ENCODE data around the gene SOSTDC1.
"Not testable (repeated sequence)": the region's sequence is repeated elsewhere in the genome, so short reads cannot be mapped to it uniquely, and the experiment has no call there.

The SOSTDC1 gene

DNA sequence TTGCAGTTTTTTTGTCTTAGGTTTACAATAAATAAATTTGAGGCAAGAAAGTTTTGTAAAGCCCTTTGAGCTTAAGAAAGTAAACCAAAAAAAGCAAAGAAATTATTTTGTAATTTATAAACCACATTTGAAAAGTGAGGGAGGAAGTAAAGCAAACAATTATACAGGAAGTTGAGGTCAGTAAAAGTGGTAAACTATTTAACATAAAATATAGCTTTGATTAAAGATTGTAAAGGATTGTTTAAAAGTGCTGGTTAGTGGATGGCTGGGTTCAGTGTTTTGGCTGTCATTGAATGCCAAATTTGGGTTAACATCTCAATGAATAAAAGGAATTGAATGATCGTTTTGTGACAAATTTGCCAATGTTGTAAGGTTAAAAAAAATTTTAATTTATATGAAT is 9.9 kb downstream of the SOSTDC1 start:
- H3K4me3 ChIP-seq (ENCODE audit: low read length), result no peak overlapping the region

DNA sequence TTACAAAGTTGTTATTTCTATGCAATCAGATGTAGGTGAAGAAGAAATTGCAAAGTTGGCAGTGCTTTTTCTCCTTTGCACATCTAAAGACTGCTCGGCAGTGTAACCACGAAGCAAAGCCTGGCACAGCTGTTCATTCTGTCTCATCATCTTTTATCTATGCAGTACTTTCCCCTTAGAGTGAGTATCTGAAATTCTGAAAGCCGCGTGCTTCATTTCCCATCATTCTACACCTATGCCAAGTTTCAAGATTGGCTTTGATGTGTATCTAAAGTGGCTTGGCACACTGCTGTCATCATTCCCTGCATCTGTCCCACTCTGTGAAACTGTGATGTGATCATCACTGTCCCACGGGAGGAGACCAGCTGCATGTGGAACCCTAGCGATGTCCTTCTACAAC is 15.2 kb downstream of the SOSTDC1 start:
- H3K27me3 ChIP-seq (ENCODE audit: control insufficient read depth, insufficient read depth, low read length), result no peaks in the 10 kb centered on the region
- H3K36me3 ChIP-seq (ENCODE audit: control insufficient read depth, insufficient read depth, low read length), result no peaks in the 10 kb centered on the region
- H3K4me3 ChIP-seq (ENCODE audit: low read length), result no peak overlapping the region
- H3K27ac ChIP-seq (ENCODE audit: low read depth, low read length), result no peak overlapping the region
- no peak overlapping the region for H3K9ac ChIP-seq (ENCODE audit: low read length)
- H3K4me1 ChIP-seq (ENCODE audit: control insufficient read depth, insufficient read depth, low read length), result peaks cover 2% of the 10 kb centered on the region

More for the DNA sequence above, 9.9 kb downstream of the SOSTDC1 start:
- H3K27me3 ChIP-seq (ENCODE audit: control insufficient read depth, insufficient read depth, low read length), result no peaks in the 10 kb centered on the region
- no peak overlapping the region for H3K27ac ChIP-seq (ENCODE audit: low read depth, low read length)
- H3K4me1 ChIP-seq (ENCODE audit: control insufficient read depth, insufficient read depth, low read length), result no peaks in the 10 kb centered on the region
- no peak overlapping the region for H3K9ac ChIP-seq (ENCODE audit: low read length)
- H3K36me3 ChIP-seq (ENCODE audit: control insufficient read depth, insufficient read depth, low read length), result no peaks in the 10 kb centered on the region

DNA sequence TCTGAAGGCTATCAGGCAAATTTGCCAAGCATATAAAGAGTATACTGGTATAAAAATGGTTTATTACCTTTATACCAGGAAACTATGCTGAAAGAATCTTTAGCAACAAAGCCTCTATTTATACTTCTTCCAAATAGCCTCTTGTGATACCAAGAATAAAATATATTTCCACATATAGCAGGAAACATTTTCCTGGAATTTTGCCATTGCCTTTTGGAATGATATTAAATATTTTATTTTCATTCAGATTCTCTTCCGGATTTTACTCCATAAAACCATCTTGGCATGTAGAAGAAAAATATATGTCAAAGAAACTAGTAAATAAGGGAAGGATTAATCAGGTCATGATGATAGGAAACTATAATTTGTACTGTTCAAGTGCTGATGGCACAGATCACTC is 17.7 kb downstream of the SOSTDC1 start:
- Histone ChIP-seq H3K4me3 (ENCODE audit: low read length) (no peak overlapping the region), H3K4me1 (ENCODE audit: control insufficient read depth, insufficient read depth, low read length) (peaks cover 2% of the 10 kb centered on the region), H3K27ac (ENCODE audit: low read depth, low read length) (no peak overlapping the region), H3K36me3 (ENCODE audit: control insufficient read depth, insufficient read depth, low read length) (no peaks in the 10 kb centered on the region), H3K9ac (ENCODE audit: low read length) (no peak overlapping the region), H3K27me3 (ENCODE audit: control insufficient read depth, insufficient read depth, low read length) (no peaks in the 10 kb centered on the region)

DNA sequence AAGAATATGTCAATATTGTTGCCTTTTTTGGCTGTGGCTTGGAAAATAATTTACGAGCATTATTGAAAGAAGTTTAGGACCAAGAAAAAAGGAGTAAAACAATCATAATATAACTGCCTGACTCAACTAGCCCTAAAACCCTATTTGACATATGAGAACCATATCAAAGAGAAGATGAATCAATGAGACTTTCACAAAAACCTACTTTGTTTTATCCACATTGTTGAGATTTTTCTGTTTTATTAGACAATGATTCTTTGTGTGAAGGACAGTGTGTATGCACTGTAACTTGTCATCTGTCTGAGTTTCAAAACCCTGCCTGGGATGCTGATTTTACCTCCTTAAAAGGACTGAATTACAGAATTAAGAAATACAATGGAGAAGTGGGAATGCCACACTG is 19.0 kb downstream of the SOSTDC1 start:
- peaks cover 2% of the 10 kb centered on the region for H3K4me1 ChIP-seq (ENCODE audit: control insufficient read depth, insufficient read depth, low read length)
- no peak overlapping the region for H3K9ac ChIP-seq (ENCODE audit: low read length)

DNA sequence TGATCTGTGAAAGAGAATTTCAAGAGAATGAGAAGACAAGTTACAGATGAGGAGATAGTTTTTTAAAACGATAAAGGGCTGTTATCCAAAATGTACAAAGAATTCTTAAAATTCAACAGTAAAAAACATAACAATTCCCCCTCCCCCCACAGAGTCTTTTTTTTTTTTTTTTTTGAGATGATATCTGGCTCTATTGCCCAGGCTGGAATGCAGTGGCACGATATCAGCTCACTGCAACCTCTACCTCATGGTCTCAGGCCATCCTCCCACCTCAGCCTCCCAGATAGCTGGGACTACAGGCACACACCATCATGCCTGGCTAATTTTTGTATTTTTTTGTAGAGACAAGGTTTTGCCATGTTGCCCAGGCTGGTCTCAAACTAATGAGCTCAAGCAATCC is 21.7 kb downstream of the SOSTDC1 start:
- H3K36me3 ChIP-seq (ENCODE audit: control insufficient read depth, insufficient read depth, low read length); H3K27me3 ChIP-seq (ENCODE audit: control insufficient read depth, insufficient read depth, low read length); H3K9ac ChIP-seq (ENCODE audit: low read length); H3K4me1 ChIP-seq (ENCODE audit: control insufficient read depth, insufficient read depth, low read length); H3K4me3 ChIP-seq (ENCODE audit: low read length); H3K27ac ChIP-seq (ENCODE audit: low read depth, low read length): not testable (repeated sequence)

More for the DNA sequence above, 19.0 kb downstream of the SOSTDC1 start:
- H3K36me3 ChIP-seq (ENCODE audit: control insufficient read depth, insufficient read depth, low read length), result no peaks in the 10 kb centered on the region
- no peak overlapping the region for H3K4me3 ChIP-seq (ENCODE audit: low read length)
- H3K27me3 ChIP-seq (ENCODE audit: control insufficient read depth, insufficient read depth, low read length), result no peaks in the 10 kb centered on the region
- no peak overlapping the region for H3K27ac ChIP-seq (ENCODE audit: low read depth, low read length)

DNA sequence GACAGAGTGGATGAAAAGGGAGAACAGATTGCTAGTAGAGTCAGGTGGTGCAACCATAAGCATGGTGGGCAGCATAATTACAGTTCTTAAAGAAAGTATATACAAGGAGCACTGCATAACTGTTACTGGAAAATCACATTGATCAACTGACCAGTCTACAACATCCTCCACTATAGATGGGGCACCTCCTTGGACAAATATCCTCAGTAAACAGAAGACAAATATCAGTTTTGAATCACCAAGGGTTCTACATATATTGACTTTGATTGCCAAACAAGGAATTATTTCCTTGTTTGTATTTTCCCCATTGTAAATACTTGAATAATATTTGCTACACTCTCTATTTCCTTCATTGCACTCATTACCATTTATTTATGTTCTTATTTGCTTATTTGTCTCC is 26.6 kb downstream of the SOSTDC1 start:
- Histone ChIP-seq H3K9ac (ENCODE audit: low read length) (no peak overlapping the region), H3K4me3 (ENCODE audit: low read length) (no peak overlapping the region), H3K4me1 (ENCODE audit: control insufficient read depth, insufficient read depth, low read length) (no peaks in the 10 kb centered on the region), H3K27me3 (ENCODE audit: control insufficient read depth, insufficient read depth, low read length) (no peaks in the 10 kb centered on the region), H3K36me3 (ENCODE audit: control insufficient read depth, insufficient read depth, low read length) (no peaks in the 10 kb centered on the region), H3K27ac (ENCODE audit: low read depth, low read length) (no peak overlapping the region)

DNA sequence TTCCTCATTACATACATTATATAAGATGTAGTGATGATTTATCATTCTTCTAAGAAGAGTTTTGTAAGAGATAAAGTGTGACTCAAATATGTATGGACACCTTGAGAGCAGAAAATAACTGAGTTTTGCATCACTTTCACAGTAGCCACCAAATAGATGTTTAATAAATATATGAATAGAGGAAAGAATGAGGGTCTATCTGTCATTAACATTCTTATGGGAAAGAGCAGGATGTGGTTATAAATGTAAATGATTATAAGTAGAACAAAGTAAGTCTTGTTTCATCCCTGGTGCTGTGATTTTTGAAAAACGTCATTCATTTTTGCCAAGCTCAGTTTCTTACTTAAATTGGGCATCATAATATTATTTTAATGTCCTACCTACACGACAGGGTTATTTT is 29.2 kb downstream of the SOSTDC1 start:
- Histone ChIP-seq H3K36me3 (ENCODE audit: control insufficient read depth, insufficient read depth, low read length) (no peaks in the 10 kb centered on the region), H3K27me3 (ENCODE audit: control insufficient read depth, insufficient read depth, low read length) (no peaks in the 10 kb centered on the region), H3K9ac (ENCODE audit: low read length) (no peak overlapping the region), H3K4me3 (ENCODE audit: low read length) (no peak overlapping the region), H3K4me1 (ENCODE audit: control insufficient read depth, insufficient read depth, low read length) (no peaks in the 10 kb centered on the region), H3K27ac (ENCODE audit: low read depth, low read length) (no peak overlapping the region)

DNA sequence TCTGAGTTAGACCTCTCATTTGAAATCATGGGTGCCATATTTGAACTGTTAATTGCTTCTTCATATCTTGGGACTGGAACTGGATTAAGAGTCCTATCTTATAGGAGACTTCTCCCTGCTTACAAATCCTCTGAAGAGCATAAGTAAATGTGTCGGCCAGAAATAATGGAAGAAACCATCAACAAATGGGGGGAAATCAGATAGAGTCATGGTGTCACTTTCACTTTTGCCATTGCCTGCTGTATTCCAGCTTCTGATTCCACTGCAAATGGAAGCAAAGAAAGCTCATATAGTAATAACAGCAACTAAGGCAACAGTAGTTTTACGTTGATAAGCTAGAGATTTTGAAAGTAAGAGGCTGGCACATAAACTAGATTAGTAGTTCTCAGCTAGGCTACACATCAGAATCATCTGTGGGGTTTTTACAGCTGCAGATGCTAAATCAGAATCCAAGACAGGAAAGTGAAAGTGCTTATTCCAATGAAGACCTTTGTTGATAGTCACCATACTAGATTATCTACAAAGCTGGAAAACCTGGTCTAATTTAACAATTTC is 31.9 kb downstream of the SOSTDC1 start:
- no peaks in the 10 kb centered on the region for H3K27me3 ChIP-seq (ENCODE audit: control insufficient read depth, insufficient read depth, low read length)
- H3K27ac ChIP-seq (ENCODE audit: low read depth, low read length), result no peak overlapping the region
- no peak overlapping the region for H3K4me3 ChIP-seq (ENCODE audit: low read length)
- no peak overlapping the region for H3K9ac ChIP-seq (ENCODE audit: low read length)
- H3K36me3 ChIP-seq (ENCODE audit: control insufficient read depth, insufficient read depth, low read length), result no peaks in the 10 kb centered on the region
- no peaks in the 10 kb centered on the region for H3K4me1 ChIP-seq (ENCODE audit: control insufficient read depth, insufficient read depth, low read length)

DNA sequence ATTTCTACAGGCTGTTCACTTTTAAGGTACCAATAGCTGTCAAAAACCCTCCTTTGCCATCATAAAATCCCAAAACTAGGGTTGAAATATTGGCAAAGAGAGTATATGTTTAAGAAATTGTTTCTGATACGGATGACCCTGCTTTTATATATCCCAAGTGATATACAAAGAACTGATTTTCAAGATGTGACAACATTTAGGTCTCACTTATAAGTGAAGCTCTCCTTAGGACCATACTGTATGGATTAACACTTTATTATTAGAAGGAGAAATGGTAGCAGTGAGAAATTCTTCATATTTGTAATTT is 33.2 kb downstream of the SOSTDC1 start:
- H3K27me3 ChIP-seq (ENCODE audit: control insufficient read depth, insufficient read depth, low read length), result no peaks in the 10 kb centered on the region
- H3K4me3 ChIP-seq (ENCODE audit: low read length), result no peak overlapping the region
- H3K36me3 ChIP-seq (ENCODE audit: control insufficient read depth, insufficient read depth, low read length), result no peaks in the 10 kb centered on the region
- H3K27ac ChIP-seq (ENCODE audit: low read depth, low read length), result no peak overlapping the region
- no peak overlapping the region for H3K9ac ChIP-seq (ENCODE audit: low read length)
- H3K4me1 ChIP-seq (ENCODE audit: control insufficient read depth, insufficient read depth, low read length), result no peaks in the 10 kb centered on the region

DNA sequence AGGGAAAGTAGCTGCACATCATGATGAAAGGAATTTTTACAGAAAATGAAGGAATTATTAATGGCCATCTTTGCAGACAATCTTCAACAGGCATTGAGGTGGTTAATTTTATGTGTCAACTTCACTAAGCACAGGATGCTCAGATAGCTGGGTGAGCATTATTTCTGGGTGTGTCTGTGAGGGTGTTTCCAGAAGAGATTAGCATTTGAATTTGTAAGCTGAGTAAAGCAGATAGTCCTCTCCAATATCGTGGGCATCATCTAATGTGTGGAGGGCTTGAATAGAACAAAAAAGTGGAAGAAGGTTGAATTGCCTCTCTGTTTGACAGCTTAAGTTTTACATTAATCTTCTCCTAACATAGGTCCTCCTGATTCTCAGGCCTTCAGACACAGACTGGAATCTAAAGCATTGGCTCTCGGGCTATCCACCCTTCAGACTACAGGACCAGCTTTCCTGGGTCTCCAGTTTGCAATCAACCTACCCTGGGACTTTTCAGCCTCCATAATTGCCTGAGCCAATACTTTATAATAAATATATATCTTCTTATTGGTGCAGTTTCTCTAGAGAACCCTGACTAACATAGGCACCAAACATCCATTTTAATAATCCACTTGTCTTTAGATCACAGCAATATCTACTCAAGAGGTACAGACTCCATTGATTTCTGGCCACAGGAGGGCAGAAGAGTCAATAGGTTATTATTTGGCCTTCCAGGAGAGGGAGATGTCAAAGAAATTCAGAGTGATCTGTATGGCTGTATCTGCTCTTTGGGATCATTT is 33.7 kb downstream of the SOSTDC1 start:
- H3K4me3 ChIP-seq (ENCODE audit: low read length), result no peak overlapping the region
- no peak overlapping the region for H3K27ac ChIP-seq (ENCODE audit: low read depth, low read length)
- H3K36me3 ChIP-seq (ENCODE audit: control insufficient read depth, insufficient read depth, low read length), result no peaks in the 10 kb centered on the region
- H3K9ac ChIP-seq (ENCODE audit: low read length), result no peak overlapping the region
- H3K27me3 ChIP-seq (ENCODE audit: control insufficient read depth, insufficient read depth, low read length), result no peaks in the 10 kb centered on the region
- H3K4me1 ChIP-seq (ENCODE audit: control insufficient read depth, insufficient read depth, low read length), result no peaks in the 10 kb centered on the region

DNA sequence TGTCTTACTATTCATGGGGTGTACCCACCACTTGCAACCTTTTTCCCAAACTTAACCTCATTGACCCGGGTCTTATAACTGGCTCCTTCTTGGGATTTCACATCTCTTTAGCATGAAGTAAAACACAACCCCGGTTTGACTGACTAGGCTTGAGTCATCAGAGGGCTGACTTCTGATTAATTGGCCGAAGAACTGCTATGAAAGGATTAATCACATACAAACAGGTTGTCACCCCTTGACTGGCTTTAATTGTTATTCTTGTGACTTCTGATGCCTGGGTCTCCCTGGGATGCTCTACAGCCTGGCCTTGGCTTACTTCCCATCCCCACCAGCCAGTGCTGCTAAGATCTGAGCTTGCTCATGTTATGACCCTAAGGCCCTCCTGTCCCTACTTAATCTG is 35.4 kb downstream of the SOSTDC1 start:
- Histone ChIP-seq H3K9ac (ENCODE audit: low read length) (no peak overlapping the region), H3K36me3 (ENCODE audit: control insufficient read depth, insufficient read depth, low read length) (no peaks in the 10 kb centered on the region), H3K27ac (ENCODE audit: low read depth, low read length) (no peak overlapping the region), H3K4me3 (ENCODE audit: low read length) (no peak overlapping the region), H3K4me1 (ENCODE audit: control insufficient read depth, insufficient read depth, low read length) (no peaks in the 10 kb centered on the region), H3K27me3 (ENCODE audit: control insufficient read depth, insufficient read depth, low read length) (no peaks in the 10 kb centered on the region)

DNA sequence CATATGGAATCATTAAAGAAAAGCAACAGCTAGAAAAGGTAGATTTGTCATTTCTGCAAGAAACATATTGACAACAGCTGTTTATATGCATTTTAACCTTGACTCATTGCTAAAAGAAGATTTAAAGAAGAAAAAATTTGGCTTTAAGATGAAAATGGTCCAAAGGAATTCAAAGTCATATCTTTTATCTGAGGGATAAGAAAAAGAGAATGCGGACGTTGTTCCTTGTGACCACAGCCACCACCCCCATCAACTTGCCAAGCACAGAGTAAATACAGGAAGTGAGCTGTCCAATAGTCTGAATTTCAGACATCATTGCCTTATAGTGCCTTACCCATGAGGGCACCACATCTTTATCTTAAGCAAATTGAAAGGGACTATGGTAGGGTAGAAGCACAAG is 36.9 kb downstream of the SOSTDC1 start:
- H3K9ac ChIP-seq (ENCODE audit: low read length), result no peak overlapping the region
- no peaks in the 10 kb centered on the region for H3K36me3 ChIP-seq (ENCODE audit: control insufficient read depth, insufficient read depth, low read length)
- no peaks in the 10 kb centered on the region for H3K27me3 ChIP-seq (ENCODE audit: control insufficient read depth, insufficient read depth, low read length)
- no peak overlapping the region for H3K4me3 ChIP-seq (ENCODE audit: low read length)
- H3K27ac ChIP-seq (ENCODE audit: low read depth, low read length), result no peak overlapping the region
- no peaks in the 10 kb centered on the region for H3K4me1 ChIP-seq (ENCODE audit: control insufficient read depth, insufficient read depth, low read length)

DNA sequence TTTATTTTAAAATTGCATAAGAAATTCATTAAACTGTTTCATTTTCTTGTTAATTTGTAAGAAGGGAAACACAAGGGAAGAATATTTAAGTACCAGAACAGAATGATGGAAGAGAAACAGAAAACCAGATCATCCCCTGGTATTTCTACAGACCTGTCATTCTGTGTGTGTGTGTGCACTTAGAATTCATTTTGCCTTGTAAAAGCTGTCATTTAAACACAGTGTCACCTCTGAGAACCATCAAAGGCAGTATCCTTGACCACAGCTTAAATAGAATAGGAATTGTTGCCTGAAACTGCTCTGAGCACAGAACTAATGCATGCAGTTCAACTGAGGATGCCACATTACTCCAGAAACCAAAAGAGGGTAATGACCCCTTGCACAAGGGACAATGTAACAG is 37.4 kb downstream of the SOSTDC1 start:
- Histone ChIP-seq H3K36me3 (ENCODE audit: control insufficient read depth, insufficient read depth, low read length) (no peaks in the 10 kb centered on the region), H3K9ac (ENCODE audit: low read length) (no peak overlapping the region), H3K4me1 (ENCODE audit: control insufficient read depth, insufficient read depth, low read length) (no peaks in the 10 kb centered on the region), H3K27me3 (ENCODE audit: control insufficient read depth, insufficient read depth, low read length) (no peaks in the 10 kb centered on the region), H3K27ac (ENCODE audit: low read depth, low read length) (no peak overlapping the region), H3K4me3 (ENCODE audit: low read length) (no peak overlapping the region)

Data from rectal smooth muscle tissue (tissue), 1 donor.